Panc1 (cell line): ENCODE data around the gene IER5L.

Experiments
- POLR2AphosphoS5 ChIP-seq: IDR thresholded peaks from 2 replicates; pipeline ENCODE4 v1.6.1; 2012; ENCODE audit warnings: mild to moderate bottlenecking, low read depth, low read length, moderate library complexity
- TF ChIP-seq, protein P1 (sequence below): fragments of 450-650 bp; IDR thresholded peaks from 2 replicates; pipeline ENCODE4 v1.5.1; 2017; ENCODE audit warnings: mild to moderate bottlenecking

DNA sequence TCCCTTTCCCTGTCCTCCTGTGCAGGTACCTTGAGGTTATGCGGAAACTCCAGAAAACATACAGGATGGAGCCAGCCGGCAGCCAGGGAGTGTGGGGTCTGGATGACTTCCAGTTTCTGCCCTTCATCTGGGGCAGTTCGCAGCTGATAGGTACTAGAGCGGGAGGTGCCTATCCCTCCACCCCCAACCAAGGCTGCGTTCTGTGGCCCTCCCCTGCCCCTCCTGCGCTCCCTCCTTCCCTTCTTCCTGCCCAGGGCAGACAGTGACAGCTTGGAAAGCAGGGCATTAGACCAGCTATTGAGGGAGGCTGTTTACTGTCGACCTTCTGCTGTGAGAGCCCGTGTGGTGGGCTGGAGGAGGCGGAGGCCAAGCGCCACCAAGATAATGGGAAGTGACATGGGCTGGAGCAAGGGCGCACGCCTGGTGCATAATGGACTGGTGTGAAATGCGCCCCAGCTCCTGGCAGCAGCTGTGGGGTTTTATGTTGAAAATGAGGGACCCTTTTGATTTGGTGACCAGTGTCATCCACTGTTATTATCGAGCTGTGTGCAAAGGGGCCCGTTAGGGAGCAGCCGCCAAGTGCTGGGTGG is 41.5 kb downstream of the IER5L start:
- TF ChIP-seq, protein P1, sequence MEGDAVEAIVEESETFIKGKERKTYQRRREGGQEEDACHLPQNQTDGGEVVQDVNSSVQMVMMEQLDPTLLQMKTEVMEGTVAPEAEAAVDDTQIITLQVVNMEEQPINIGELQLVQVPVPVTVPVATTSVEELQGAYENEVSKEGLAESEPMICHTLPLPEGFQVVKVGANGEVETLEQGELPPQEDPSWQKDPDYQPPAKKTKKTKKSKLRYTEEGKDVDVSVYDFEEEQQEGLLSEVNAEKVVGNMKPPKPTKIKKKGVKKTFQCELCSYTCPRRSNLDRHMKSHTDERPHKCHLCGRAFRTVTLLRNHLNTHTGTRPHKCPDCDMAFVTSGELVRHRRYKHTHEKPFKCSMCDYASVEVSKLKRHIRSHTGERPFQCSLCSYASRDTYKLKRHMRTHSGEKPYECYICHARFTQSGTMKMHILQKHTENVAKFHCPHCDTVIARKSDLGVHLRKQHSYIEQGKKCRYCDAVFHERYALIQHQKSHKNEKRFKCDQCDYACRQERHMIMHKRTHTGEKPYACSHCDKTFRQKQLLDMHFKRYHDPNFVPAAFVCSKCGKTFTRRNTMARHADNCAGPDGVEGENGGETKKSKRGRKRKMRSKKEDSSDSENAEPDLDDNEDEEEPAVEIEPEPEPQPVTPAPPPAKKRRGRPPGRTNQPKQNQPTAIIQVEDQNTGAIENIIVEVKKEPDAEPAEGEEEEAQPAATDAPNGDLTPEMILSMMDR, result no peak
- TF ChIP-seq POLR2AphosphoS5, result no peak
